Measurements from ENCODE around the gene EEA1.
A peak's percentile ranks its signal among the peaks of the same experiment; 100 is the strongest.

The EEA1 gene

DNA sequence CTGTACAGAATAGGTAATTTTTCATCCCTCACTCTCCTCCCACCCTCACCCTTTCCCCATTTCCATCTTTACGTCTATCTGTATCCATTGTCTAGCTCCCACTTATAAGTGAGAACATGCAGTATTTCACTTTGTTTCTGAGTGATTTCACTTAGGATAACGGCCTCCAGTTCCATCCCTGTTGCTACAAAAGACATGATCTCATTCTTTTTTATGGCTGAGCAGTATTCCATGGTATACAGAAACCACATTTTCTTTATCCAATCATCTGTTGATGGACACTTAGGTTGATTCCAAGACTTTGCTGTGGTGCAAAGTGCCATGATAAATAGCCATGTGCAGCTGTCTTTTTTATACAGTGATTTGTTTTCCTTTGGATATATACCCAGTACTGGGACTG lies 16.4 kb downstream of the EEA1 start:
- H3K27me3 ChIP-seq (ENCODE audit: control insufficient read depth, insufficient read depth, low read length) = no peaks in the 10 kb centered on the region
- peaks cover 15% of the 10 kb centered on the region for H3K4me1 ChIP-seq (ENCODE audit: control insufficient read depth, insufficient read depth, low read length)
- no peak overlapping the region for H3K27ac ChIP-seq (ENCODE audit: low read depth, low read length)
- H3K4me3 ChIP-seq (ENCODE audit: low read depth, low read length) = no peak overlapping the region
- H3K9me3 ChIP-seq (ENCODE audit: control insufficient read depth, insufficient read depth, low read length) = peaks cover 6% of the 10 kb centered on the region; the same call in 1 of the 2 replicates
- no peaks in the 10 kb centered on the region for H3K36me3 ChIP-seq (ENCODE audit: control insufficient read depth, insufficient read depth, low read length)
- H3K9ac ChIP-seq (ENCODE audit: low read depth, low read length) = no peak overlapping the region

DNA sequence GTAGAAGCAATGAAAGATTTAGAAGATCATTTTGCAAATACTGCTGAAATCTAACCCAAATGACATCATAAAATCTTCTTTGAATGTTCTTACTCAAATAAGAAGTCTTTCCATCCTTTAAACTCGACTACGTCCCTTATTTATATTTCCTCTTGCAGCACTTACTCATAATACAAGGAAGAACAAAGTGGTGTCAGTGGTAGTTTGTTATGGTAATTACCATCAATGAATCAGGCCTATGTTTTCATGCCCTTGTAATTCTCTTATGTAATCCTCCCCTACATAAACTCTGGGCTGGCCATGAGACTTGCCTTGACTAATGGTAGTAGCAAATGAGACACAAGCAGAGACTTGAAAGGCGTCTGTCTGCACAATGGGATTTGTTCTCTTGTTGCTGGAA lies 17.0 kb downstream of the EEA1 start:
- no peak overlapping the region for H3K27ac ChIP-seq (ENCODE audit: low read depth, low read length)
- H3K4me1 ChIP-seq (ENCODE audit: control insufficient read depth, insufficient read depth, low read length) = peaks cover 18% of the 10 kb centered on the region

DNA sequence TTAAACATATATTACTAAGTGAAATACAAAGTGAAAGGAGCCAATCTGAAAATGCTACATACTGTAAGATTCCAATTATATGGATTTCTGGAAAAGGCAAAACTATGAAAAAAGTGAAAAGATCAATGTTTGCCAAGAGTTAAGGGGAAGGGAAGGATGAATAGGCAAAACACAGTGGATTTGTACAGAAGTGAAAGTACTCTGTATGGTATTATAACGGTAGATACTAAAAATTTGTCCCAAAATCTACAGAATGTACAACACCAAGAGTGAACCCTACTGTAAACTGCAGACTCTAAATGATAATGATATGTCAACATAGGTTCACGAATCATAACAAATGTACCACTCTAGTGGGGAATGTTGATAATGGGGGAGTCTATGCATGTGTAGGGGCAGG lies 17.8 kb downstream of the EEA1 start:
- H3K36me3 ChIP-seq (ENCODE audit: control insufficient read depth, insufficient read depth, low read length) = no peaks in the 10 kb centered on the region
- H3K9ac ChIP-seq (ENCODE audit: low read depth, low read length) = no peak overlapping the region
- no peaks in the 10 kb centered on the region for H3K27me3 ChIP-seq (ENCODE audit: control insufficient read depth, insufficient read depth, low read length)

More for the DNA sequence above, 17.0 kb downstream of the EEA1 start:
- Histone ChIP-seq H3K4me3 (ENCODE audit: low read depth, low read length) (no peak overlapping the region), H3K9ac (ENCODE audit: low read depth, low read length) (no peak overlapping the region), H3K9me3 (ENCODE audit: control insufficient read depth, insufficient read depth, low read length) (peaks cover 6% of the 10 kb centered on the region; the same call in 1 of the 2 replicates), H3K36me3 (ENCODE audit: control insufficient read depth, insufficient read depth, low read length) (no peaks in the 10 kb centered on the region), H3K27me3 (ENCODE audit: control insufficient read depth, insufficient read depth, low read length) (no peaks in the 10 kb centered on the region)

DNA sequence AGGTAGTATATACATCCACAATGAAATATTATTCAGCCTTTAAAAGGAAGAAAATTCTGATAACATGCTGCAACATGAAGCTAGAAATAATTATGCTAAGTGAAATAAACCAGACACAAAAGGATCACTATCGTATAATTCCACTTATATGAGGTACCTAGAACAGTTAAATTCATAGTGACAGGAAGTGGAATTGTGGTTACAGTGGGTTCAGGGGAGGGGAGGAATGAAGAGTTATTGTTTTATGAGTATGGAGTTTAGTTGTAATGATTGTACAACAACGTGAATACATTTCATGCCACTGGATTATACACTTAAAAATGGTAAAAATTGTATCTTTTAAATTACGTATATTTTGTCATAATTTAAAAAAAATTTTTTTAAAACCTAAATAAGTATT lies 21.0 kb downstream of the EEA1 start:
- no peak overlapping the region for H3K27ac ChIP-seq (ENCODE audit: low read depth, low read length)

More for the DNA sequence above, 17.8 kb downstream of the EEA1 start:
- Histone ChIP-seq H3K4me3 (ENCODE audit: low read depth, low read length) (no peak overlapping the region), H3K9me3 (ENCODE audit: control insufficient read depth, insufficient read depth, low read length) (peaks cover 6% of the 10 kb centered on the region; the same call in 1 of the 2 replicates), H3K4me1 (ENCODE audit: control insufficient read depth, insufficient read depth, low read length) (peaks cover 18% of the 10 kb centered on the region), H3K27ac (ENCODE audit: low read depth, low read length) (no peak overlapping the region)

DNA sequence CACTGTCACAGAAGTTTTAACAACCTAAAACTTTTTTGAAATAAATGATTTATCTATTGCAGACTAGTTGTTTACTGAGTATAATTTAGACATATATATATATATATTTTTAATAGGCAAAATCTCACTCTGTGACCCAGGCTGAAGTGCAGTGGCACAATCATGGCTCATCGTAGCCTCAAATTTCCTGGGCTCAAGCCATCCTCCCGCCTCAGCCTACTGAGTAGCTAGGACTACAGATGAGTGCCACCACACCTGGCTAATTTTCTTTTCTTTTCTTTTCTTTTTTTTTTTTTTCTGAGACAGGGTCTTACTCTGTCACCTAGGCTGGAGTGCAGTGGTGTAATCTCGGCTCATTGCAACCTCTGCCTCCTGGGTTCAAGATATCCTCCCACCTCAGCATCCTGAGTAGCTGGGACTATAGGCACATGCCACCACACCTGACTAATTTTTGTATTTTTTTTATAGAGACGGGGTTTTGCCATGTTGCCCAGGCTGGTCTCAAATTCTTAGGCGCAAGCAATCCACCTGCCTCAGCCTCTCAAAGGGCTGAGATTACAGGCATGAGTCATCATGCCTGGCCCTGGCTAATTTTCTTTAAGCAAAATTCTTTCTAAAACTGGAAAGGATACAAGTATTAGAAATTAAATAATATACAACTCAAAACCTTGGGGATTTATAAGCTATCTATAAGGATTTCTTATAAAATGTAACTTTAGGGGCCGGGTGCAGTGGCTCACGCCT lies 23.1 kb downstream of the EEA1 start:
- Histone ChIP-seq H3K9me3 (ENCODE audit: control insufficient read depth, insufficient read depth, low read length) (peaks cover 6% of the 10 kb centered on the region; the same call in 1 of the 2 replicates), H3K4me3 (ENCODE audit: low read depth, low read length) (no peak overlapping the region), H3K27me3 (ENCODE audit: control insufficient read depth, insufficient read depth, low read length) (no peaks in the 10 kb centered on the region), H3K27ac (ENCODE audit: low read depth, low read length) (no peak overlapping the region), H3K36me3 (ENCODE audit: control insufficient read depth, insufficient read depth, low read length) (no peaks in the 10 kb centered on the region), H3K4me1 (ENCODE audit: control insufficient read depth, insufficient read depth, low read length) (peaks cover 5% of the 10 kb centered on the region; the same call in 1 of the 2 replicates), H3K9ac (ENCODE audit: low read depth, low read length) (no peak overlapping the region)

More for the DNA sequence above, 21.0 kb downstream of the EEA1 start:
- no peak overlapping the region for H3K9ac ChIP-seq (ENCODE audit: low read depth, low read length)
- no peaks in the 10 kb centered on the region for H3K36me3 ChIP-seq (ENCODE audit: control insufficient read depth, insufficient read depth, low read length)
- peaks cover 6% of the 10 kb centered on the region; the same call in 1 of the 2 replicates for H3K9me3 ChIP-seq (ENCODE audit: control insufficient read depth, insufficient read depth, low read length)
- no peak overlapping the region for H3K4me3 ChIP-seq (ENCODE audit: low read depth, low read length)
- no peaks in the 10 kb centered on the region for H3K27me3 ChIP-seq (ENCODE audit: control insufficient read depth, insufficient read depth, low read length)
- H3K4me1 ChIP-seq (ENCODE audit: control insufficient read depth, insufficient read depth, low read length) = peaks cover 14% of the 10 kb centered on the region

DNA sequence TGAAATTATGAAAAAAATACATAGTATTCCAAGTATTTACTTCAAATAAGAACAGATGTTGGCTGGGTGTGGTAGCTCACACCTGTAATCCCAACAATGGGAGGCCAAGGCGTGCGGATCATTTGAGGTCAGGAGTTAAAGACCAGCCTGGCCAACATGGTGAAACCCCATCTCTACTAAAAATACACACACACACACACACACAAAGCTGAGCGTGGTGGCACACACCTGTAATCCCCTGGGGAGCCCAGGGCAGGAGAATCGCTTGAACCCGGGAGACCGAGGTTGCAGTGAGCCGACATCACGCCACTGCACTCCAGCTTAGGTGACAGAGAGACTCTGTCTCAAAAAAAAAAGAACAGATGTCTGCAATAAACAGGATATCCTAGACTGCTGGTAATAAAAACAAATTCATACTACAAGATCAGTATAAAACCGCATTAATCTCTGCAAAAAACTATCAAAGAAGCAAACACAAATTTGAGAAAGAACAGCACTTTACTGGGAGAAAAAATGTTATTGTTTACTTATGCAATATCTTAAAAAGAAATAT lies 23.8 kb downstream of the EEA1 start:
- no peak overlapping the region for H3K4me3 ChIP-seq (ENCODE audit: low read depth, low read length)
- no peak overlapping the region for H3K27ac ChIP-seq (ENCODE audit: low read depth, low read length)
- H3K27me3 ChIP-seq (ENCODE audit: control insufficient read depth, insufficient read depth, low read length) = no peaks in the 10 kb centered on the region
- no peak overlapping the region for H3K9ac ChIP-seq (ENCODE audit: low read depth, low read length)
- no peaks in the 10 kb centered on the region for H3K36me3 ChIP-seq (ENCODE audit: control insufficient read depth, insufficient read depth, low read length)
- H3K9me3 ChIP-seq (ENCODE audit: control insufficient read depth, insufficient read depth, low read length) = peaks cover 6% of the 10 kb centered on the region; the same call in 1 of the 2 replicates
- H3K4me1 ChIP-seq (ENCODE audit: control insufficient read depth, insufficient read depth, low read length) = peaks cover 4% of the 10 kb centered on the region; the same call in 1 of the 2 replicates

DNA sequence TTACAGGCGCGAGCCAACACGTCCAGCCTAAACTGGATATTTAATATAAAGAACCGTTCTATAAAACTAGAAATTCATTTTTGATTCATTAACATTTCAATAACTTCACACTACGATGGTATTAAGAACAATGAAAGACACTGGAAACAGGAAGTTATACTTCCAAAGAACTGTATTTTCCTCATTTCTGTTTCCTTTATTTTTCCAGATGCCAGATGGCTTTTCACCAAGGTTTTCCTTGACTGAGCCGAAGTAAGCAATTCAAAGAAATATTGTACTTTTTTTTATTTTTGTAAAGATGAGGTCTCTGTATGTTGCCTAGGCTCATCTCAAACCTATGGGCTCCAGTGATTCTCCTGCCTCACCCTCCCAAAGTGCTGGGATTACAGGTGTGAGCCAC lies 28.2 kb downstream of the EEA1 start:
- Histone ChIP-seq H3K27ac (ENCODE audit: low read depth, low read length) (no peak overlapping the region), H3K4me3 (ENCODE audit: low read depth, low read length) (no peak overlapping the region), H3K4me1 (ENCODE audit: control insufficient read depth, insufficient read depth, low read length) (no peaks in the 10 kb centered on the region), H3K9ac (ENCODE audit: low read depth, low read length) (no peak overlapping the region), H3K27me3 (ENCODE audit: control insufficient read depth, insufficient read depth, low read length) (no peaks in the 10 kb centered on the region), H3K36me3 (ENCODE audit: control insufficient read depth, insufficient read depth, low read length) (no peaks in the 10 kb centered on the region), H3K9me3 (ENCODE audit: control insufficient read depth, insufficient read depth, low read length) (no peaks in the 10 kb centered on the region)

DNA sequence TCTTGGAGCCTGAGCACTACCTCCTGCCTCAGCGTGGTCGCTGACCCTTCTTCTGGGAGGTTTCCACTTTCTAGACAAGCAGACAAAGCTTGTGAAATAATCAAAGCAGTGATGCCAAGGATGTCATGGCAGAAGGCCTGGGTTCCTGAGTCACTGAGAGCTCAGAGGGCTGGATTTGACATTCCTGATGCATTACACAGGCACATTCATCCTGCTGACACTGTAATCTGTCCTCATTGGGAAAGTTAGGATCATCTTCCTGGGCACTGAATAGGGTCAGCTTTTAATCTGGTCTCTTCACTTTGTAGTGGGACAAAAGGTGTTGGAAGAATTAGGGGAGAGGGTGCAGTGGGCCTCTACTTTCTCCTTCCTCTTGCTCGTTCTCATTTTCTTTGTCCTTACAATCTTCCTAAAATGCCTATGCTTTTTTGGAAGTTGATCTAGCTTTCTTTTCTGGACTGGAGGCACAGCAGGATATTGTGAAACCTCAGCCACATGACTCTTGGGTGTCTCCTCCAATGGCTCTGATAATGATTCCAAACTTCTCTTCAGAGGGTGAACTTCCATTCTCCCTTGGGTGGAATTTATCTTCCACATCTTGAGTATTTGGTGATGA lies 29.6 kb downstream of the EEA1 start:
- H3K4me3 ChIP-seq (ENCODE audit: low read depth, low read length) = no peak overlapping the region
- no peak overlapping the region for H3K9ac ChIP-seq (ENCODE audit: low read depth, low read length)
- no peaks in the 10 kb centered on the region for H3K27me3 ChIP-seq (ENCODE audit: control insufficient read depth, insufficient read depth, low read length)
- H3K4me1 ChIP-seq (ENCODE audit: control insufficient read depth, insufficient read depth, low read length) = no peaks in the 10 kb centered on the region
- no peaks in the 10 kb centered on the region for H3K9me3 ChIP-seq (ENCODE audit: control insufficient read depth, insufficient read depth, low read length)
- no peaks in the 10 kb centered on the region for H3K36me3 ChIP-seq (ENCODE audit: control insufficient read depth, insufficient read depth, low read length)
- H3K27ac ChIP-seq (ENCODE audit: low read depth, low read length) = peak overlapping the region; percentile 60

DNA sequence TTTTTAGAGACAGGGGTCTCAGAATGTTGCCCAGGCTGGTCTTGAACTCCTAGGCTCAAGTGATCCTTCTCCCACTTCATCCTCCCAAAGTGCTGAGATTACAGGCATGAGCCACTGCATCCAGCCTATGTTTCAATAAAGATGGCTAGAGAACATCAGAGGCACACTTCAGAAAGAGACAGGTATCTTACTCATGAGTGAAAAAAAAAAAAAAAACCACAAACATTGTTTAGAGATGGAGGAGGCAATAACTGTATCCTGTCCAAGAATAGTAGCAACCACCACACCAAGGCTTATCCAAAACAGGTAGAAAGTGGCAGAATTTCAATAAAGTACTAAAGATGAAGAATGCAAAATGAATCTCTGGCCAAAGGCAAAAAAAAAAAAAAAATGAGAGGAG lies 30.3 kb downstream of the EEA1 start:
- Histone ChIP-seq H3K36me3 (ENCODE audit: control insufficient read depth, insufficient read depth, low read length) (no peaks in the 10 kb centered on the region), H3K4me3 (ENCODE audit: low read depth, low read length) (no peak overlapping the region), H3K9ac (ENCODE audit: low read depth, low read length) (no peak overlapping the region), H3K27ac (ENCODE audit: low read depth, low read length) (no peak overlapping the region), H3K4me1 (ENCODE audit: control insufficient read depth, insufficient read depth, low read length) (no peaks in the 10 kb centered on the region), H3K9me3 (ENCODE audit: control insufficient read depth, insufficient read depth, low read length) (no peaks in the 10 kb centered on the region), H3K27me3 (ENCODE audit: control insufficient read depth, insufficient read depth, low read length) (no peaks in the 10 kb centered on the region)

DNA sequence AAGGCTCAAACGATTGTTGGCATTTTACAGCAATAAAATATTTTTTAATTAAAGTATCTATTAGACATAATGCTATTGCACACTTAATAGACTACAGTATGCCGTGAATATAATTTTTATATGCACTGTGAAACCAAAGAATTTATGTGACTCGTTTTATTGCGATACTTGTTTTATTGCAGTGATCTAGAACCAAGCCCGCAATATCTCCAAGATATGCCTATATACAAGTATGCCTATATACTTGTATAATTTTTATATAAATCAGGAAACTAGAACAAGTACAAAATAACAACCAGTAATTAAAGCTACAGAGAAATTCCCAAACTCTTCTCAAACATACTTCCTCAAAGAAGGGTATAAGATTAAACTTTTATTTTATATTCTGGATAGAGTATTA lies 31.3 kb downstream of the EEA1 start:
- Histone ChIP-seq H3K4me1 (ENCODE audit: control insufficient read depth, insufficient read depth, low read length) (no peaks in the 10 kb centered on the region), H3K9ac (ENCODE audit: low read depth, low read length) (no peak overlapping the region), H3K27ac (ENCODE audit: low read depth, low read length) (no peak overlapping the region), H3K4me3 (ENCODE audit: low read depth, low read length) (no peak overlapping the region), H3K9me3 (ENCODE audit: control insufficient read depth, insufficient read depth, low read length) (no peaks in the 10 kb centered on the region), H3K36me3 (ENCODE audit: control insufficient read depth, insufficient read depth, low read length) (no peaks in the 10 kb centered on the region), H3K27me3 (ENCODE audit: control insufficient read depth, insufficient read depth, low read length) (no peaks in the 10 kb centered on the region)

DNA sequence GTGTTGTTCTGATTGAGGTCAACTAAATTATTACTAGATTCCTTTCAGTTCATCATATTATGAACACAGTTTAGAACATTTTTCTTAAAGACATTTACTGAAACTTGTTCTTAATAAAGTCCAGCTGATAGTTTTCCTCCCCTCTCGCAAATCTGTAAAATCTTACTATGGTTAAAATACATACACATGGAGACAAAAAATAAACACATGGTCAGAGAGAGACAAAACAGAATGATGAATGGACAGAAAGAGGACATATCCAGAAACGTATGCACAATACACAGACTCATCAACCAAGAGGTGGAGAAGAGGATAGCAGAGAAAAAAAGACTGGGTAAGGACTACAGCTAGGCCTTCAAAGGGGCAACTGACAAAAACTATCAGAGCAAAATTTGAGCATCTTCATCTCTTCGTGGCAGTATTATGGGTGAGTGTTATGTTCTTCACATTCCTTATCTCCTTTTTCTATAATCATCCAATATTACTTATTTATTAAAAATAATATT lies 38.4 kb downstream of the EEA1 start:
- no peaks in the 10 kb centered on the region for H3K27me3 ChIP-seq (ENCODE audit: control insufficient read depth, insufficient read depth, low read length)
- no peak overlapping the region for H3K9ac ChIP-seq (ENCODE audit: low read depth, low read length)
- no peaks in the 10 kb centered on the region for H3K9me3 ChIP-seq (ENCODE audit: control insufficient read depth, insufficient read depth, low read length)
- H3K36me3 ChIP-seq (ENCODE audit: control insufficient read depth, insufficient read depth, low read length) = no peaks in the 10 kb centered on the region; the same call in 1 of the 2 replicates
- no peak overlapping the region for H3K4me3 ChIP-seq (ENCODE audit: low read depth, low read length)
- H3K27ac ChIP-seq (ENCODE audit: low read depth, low read length) = no peak overlapping the region
- H3K4me1 ChIP-seq (ENCODE audit: control insufficient read depth, insufficient read depth, low read length) = no peaks in the 10 kb centered on the region

Measured in HUES48 (cell line).